ENCODE data around the gene SLC38A10. TPM values are rescaled to one million over a fixed set of nuclear protein-coding genes. Genes with fewer than 3 reads are reported as not detected.

SLC38A10 gene
- polyA plus RNA-seq, 1 of the 3 experiments (the other 2 are of a cell fraction) = 82.2 TPM

DNA sequence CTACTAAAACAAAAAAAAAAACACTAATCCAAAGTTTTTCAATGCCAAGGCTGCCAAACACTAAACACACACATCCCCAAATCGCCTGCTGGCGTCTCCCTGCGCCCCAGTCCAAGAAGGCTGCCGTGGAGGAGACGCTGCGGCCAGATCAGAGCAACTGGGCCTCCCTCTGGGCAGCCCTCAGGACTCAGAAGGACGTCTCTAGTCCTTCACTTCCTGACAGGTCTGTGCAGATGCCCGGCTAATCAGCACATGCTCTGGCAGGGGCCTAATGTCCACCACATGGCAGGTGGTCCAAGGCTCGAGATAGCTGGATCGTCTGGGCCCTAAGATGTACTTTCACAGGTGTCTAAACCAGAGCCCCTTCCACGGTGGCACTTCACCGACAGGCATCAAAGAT lies 2.7 kb downstream of the SLC38A10 start:
- H3K9me2 ChIP-seq = no peaks in the 10 kb centered on the region
- no peak overlapping the region for H3K4me2 ChIP-seq
- H3K27me3 ChIP-seq (ENCODE audit: insufficient read depth) = no peaks in the 10 kb centered on the region
- H3K4me1 ChIP-seq (ENCODE audit: control insufficient read depth in 1 of 2, insufficient read depth in 2 of 2, low read depth in 1 of 2, low read length in 1 of 2) = peaks cover 8 to 27% of the 10 kb centered on the region in 2 experiments; a peak in 2 of 4 replicates
- peaks cover 85% of the 10 kb centered on the region for H3K79me2 ChIP-seq (ENCODE audit: insufficient read depth)
- H2AFZ ChIP-seq (ENCODE audit: low read depth) = no peak overlapping the region
- no peak overlapping the region for H3K4me3 ChIP-seq (ENCODE audit: low read depth in 2 of 2, low read length in 1 of 2)
- no peak overlapping the region for H3K9ac ChIP-seq
- H3K27ac ChIP-seq (ENCODE audit: low read depth in 2 of 2, low read length in 1 of 2) = peak overlapping the region in 1 of 2 experiments; percentile 51; a peak in 2 of 4 replicates
- ChIA-PET CTCF (interaction anchor here (0.6 to 5.8 kb wide), 49 partner anchors 10 to 309 kb away, joined by 3 to 58 read pairs (median 5); partner anchors contain the start of gene BAHCC1), POLR2A (interaction anchor here (0.8 to 1.5 kb wide), 8 partner anchors 12 to 49 kb away, joined by 3 to 6 read pairs (median 4); no protein-coding TSS in a partner anchor)
- H4K20me1 ChIP-seq (ENCODE audit: insufficient read depth) = peaks cover 37% of the 10 kb centered on the region
- H3F3A ChIP-seq (replicated peaks; ENCODE audit: insufficient read depth) = peaks cover 7% of the 10 kb centered on the region
- H3K9me3 ChIP-seq = no peaks in the 10 kb centered on the region
- peak; percentile 67; the same call in 1 of the 2 replicates for TF ChIP-seq MXI1 (IDR thresholded peaks at IDR 0.05; ENCODE audit: low read depth, low read length)
- TF ChIP-seq EZH2phosphoT487 (IDR thresholded peaks at IDR 0.05; ENCODE audit: borderline replicate concordance, low read depth) = no peak
- DNase-seq = no peak
- WGBS (ENCODE audit: low lambda C conversion rate) = 91% methylated on average over 12 of the region's 12 CpGs
- peaks cover 18 to 21% of the 10 kb centered on the region in 2 experiments for H3K36me3 ChIP-seq (replicated peaks in 1 of 2; ENCODE audit: control insufficient read depth in 1 of 2, insufficient read depth in 2 of 2, low read length in 1 of 2)

DNA sequence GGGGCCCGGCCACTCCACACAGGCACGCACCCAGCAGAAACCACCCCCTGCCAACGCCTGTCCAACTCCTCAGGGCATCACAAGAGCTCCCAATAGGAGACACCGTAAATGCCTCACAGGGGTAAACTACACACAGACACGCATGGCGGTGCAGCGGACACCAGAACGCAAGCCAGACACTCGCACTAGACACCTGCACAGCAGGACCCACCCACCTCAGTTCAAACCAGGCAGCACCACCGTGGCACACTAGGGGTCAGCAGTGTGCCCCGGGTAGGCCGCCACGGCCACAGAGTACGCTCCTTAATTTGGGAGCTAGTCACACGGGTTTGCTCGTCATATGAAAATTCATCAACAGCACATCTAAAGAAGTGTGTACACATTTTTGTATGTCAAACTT lies 3.4 kb downstream of the SLC38A10 start:
- TF ChIP-seq RCOR1 (IDR thresholded peaks at IDR 0.05; ENCODE audit: low read length) = 0 out of 2 replicates have a peak, but pooled peaks have one; percentile 57
- peak; percentile 84 for TF ChIP-seq SMC3 (IDR thresholded peaks at IDR 0.05; ENCODE audit: low read depth, low read length)
- peak; percentile 58 for TF ChIP-seq CHD2 (IDR thresholded peaks at IDR 0.05; ENCODE audit: low read length, partially characterized antibody)
- TF ChIP-seq, protein P1, sequence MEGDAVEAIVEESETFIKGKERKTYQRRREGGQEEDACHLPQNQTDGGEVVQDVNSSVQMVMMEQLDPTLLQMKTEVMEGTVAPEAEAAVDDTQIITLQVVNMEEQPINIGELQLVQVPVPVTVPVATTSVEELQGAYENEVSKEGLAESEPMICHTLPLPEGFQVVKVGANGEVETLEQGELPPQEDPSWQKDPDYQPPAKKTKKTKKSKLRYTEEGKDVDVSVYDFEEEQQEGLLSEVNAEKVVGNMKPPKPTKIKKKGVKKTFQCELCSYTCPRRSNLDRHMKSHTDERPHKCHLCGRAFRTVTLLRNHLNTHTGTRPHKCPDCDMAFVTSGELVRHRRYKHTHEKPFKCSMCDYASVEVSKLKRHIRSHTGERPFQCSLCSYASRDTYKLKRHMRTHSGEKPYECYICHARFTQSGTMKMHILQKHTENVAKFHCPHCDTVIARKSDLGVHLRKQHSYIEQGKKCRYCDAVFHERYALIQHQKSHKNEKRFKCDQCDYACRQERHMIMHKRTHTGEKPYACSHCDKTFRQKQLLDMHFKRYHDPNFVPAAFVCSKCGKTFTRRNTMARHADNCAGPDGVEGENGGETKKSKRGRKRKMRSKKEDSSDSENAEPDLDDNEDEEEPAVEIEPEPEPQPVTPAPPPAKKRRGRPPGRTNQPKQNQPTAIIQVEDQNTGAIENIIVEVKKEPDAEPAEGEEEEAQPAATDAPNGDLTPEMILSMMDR (IDR thresholded peaks at IDR 0.05) = peak; percentile 75
- TF ChIP-seq MEF2A (IDR thresholded peaks at IDR 0.05; ENCODE audit: borderline replicate concordance, low read depth) = no peak
- TF ChIP-seq SIN3A (IDR thresholded peaks at IDR 0.05; ENCODE audit: borderline replicate concordance, low read depth, low read length) = no peak
- peak; percentile 89 for TF ChIP-seq RAD21 (IDR thresholded peaks at IDR 0.05; ENCODE audit: low read length)
- no peaks in the 10 kb centered on the region for H3K9me2 ChIP-seq
- H3K4me2 ChIP-seq = no peak overlapping the region
- H3K27ac ChIP-seq (ENCODE audit: low read depth in 2 of 2, low read length in 1 of 2) = no peak overlapping the region; a peak in 1 of 4 replicates
- ChIA-PET CTCF (interaction anchor here (0.6 to 5.8 kb wide), 47 partner anchors 9 to 310 kb away, joined by 3 to 58 read pairs (median 5); partner anchors contain the start of gene BAHCC1), POLR2A (interaction anchor here (0.6 to 1.0 kb wide), 4 partner anchors 13 to 47 kb away, joined by 3 read pairs; no protein-coding TSS in a partner anchor)
- peaks cover 8 to 27% of the 10 kb centered on the region in 2 experiments; a peak in 2 of 4 replicates for H3K4me1 ChIP-seq (ENCODE audit: control insufficient read depth in 1 of 2, insufficient read depth in 2 of 2, low read depth in 1 of 2, low read length in 1 of 2)
- 75% methylated on average over 16 of the region's 16 CpGs for WGBS (ENCODE audit: low lambda C conversion rate)
- peaks cover 4% of the 10 kb centered on the region for H3F3A ChIP-seq (replicated peaks; ENCODE audit: insufficient read depth)
- H2AFZ ChIP-seq (ENCODE audit: low read depth) = no peak overlapping the region
- H3K9me3 ChIP-seq = no peaks in the 10 kb centered on the region
- DNase-seq = peak; percentile 94
- peaks cover 19 to 29% of the 10 kb centered on the region in 2 experiments for H3K36me3 ChIP-seq (replicated peaks in 1 of 2; ENCODE audit: control insufficient read depth in 1 of 2, insufficient read depth in 2 of 2, low read length in 1 of 2)
- no peaks in the 10 kb centered on the region for H3K27me3 ChIP-seq (ENCODE audit: insufficient read depth)
- H3K9ac ChIP-seq = no peak overlapping the region
- H3K79me2 ChIP-seq (ENCODE audit: insufficient read depth) = peaks cover 93% of the 10 kb centered on the region
- H3K4me3 ChIP-seq (ENCODE audit: low read depth in 2 of 2, low read length in 1 of 2) = no peak overlapping the region
- peaks cover 41% of the 10 kb centered on the region for H4K20me1 ChIP-seq (ENCODE audit: insufficient read depth)

All from SK-N-SH (cell line).